ENCODE results near the gene B4GALT3. TPM values are rescaled to one million over a fixed set of nuclear protein-coding genes. Genes with fewer than 3 reads are reported as not detected.

The B4GALT3 gene
- total and polyA plus RNA-seq, 2 of the 8 experiments (the other 6 are each of a cell fraction or from before 2014, with no cell fraction given): 42.3 to 43.0 TPM

DNA sequence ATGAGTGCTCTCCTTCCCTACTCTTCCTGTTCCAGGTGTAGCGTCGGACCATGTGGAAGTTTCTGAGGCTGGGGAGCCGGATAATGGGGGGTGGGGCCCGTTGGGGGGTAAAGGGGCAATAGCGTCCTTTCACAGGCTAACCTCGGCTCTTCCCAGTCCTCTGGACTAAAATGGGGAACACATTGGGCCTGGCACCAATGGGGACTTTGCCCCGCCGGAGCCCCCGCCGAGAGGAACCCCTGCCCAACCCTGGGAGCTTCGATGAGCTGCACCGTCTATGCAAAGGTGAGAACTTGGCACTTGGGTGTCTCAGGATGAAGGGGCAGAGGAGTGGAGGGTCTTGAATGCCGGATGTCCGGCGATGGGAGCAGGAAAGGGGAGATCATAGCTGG, 49.0 kb upstream of the B4GALT3 start (continued):
- TF ChIP-seq BACH1 (IDR thresholded peaks at IDR 0.05; ENCODE audit: low read length) (no peak), SP2 (IDR thresholded peaks at IDR 0.05; ENCODE audit: low read length) (no peak), EGR1 (IDR thresholded peaks at IDR 0.05; ENCODE audit: borderline replicate concordance, low read depth, low read length) (no peak), TCF12 (IDR thresholded peaks at IDR 0.05; ENCODE audit: low read depth, low read length) (no peak), NANOG (IDR thresholded peaks at IDR 0.05; ENCODE audit: insufficient read depth, low read depth, low read length, poor library complexity, severe bottlenecking) (no peak), TBP (IDR thresholded peaks at IDR 0.05; ENCODE audit: low read depth, low read length) (no peak), MAFK (IDR thresholded peaks at IDR 0.05; ENCODE audit: low read depth, low read length) (no peak)
- TF ChIP-seq, protein P1, sequence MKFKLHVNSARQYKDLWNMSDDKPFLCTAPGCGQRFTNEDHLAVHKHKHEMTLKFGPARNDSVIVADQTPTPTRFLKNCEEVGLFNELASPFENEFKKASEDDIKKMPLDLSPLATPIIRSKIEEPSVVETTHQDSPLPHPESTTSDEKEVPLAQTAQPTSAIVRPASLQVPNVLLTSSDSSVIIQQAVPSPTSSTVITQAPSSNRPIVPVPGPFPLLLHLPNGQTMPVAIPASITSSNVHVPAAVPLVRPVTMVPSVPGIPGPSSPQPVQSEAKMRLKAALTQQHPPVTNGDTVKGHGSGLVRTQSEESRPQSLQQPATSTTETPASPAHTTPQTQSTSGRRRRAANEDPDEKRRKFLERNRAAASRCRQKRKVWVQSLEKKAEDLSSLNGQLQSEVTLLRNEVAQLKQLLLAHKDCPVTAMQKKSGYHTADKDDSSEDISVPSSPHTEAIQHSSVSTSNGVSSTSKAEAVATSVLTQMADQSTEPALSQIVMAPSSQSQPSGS (IDR thresholded peaks at IDR 0.05; ENCODE audit: low read length): no peak

All from H1 (cell line).